NK-92 treated with Interleukin-12 subunit alpha and Interleukin-12 subunit beta, amount 100 ng/mL, for 24 hours (cell line): ENCODE data around the gene DCLK2.

Experiments used
- DNase-seq: peaks from one replicate; lab custom pipeline; 2025; lab: John Stamatoyannopoulos, UW

Gene DCLK2

GRCh38 chr4:150211016-150211415, 132.8 kb downstream of the DCLK2 start:
- DNase-seq, result peak; percentile 0

- no peak for DNase-seq
Measured at GRCh38 chr4:150211799-150212445, 133.7 kb downstream of the DCLK2 start.

- no peak for DNase-seq
Measured at GRCh38 chr4:150212485-150212884, 134.2 kb downstream of the DCLK2 start.

- no peak for DNase-seq
Measured at GRCh38 chr4:150212927-150213326, 134.7 kb downstream of the DCLK2 start.

GRCh38 chr4:150215601-150216000, 137.4 kb downstream of the DCLK2 start:
- DNase-seq, result no peak

- no peak for DNase-seq
Measured at GRCh38 chr4:150216726-150217125, 138.5 kb downstream of the DCLK2 start.

- no peak for DNase-seq
Measured at GRCh38 chr4:150217192-150217591, 138.9 kb downstream of the DCLK2 start.

- no peak for DNase-seq
Measured at GRCh38 chr4:150217808-150218207, 139.6 kb downstream of the DCLK2 start.

GRCh38 chr4:150218447-150218846, 140.2 kb downstream of the DCLK2 start:
- DNase-seq, result no peak

GRCh38 chr4:150219841-150220240, 141.6 kb downstream of the DCLK2 start:
- DNase-seq, result no peak

GRCh38 chr4:150224896-150225591, 146.8 kb downstream of the DCLK2 start:
- DNase-seq, result no peak

GRCh38 chr4:150229520-150229919, 151.3 kb downstream of the DCLK2 start:
- DNase-seq, result no peak

- DNase-seq, result no peak
Measured at GRCh38 chr4:150230561-150230960, 152.3 kb downstream of the DCLK2 start.

GRCh38 chr4:150231107-150231770, 153.0 kb downstream of the DCLK2 start:
- DNase-seq, result no peak

GRCh38 chr4:150232029-150232428, 153.8 kb downstream of the DCLK2 start:
- no peak for DNase-seq

- DNase-seq, result no peak
Measured at GRCh38 chr4:150234246-150234645, 156.0 kb downstream of the DCLK2 start.

- DNase-seq, result no peak
Measured at GRCh38 chr4:150235317-150235716, 157.1 kb downstream of the DCLK2 start.

GRCh38 chr4:150235808-150236271, 157.6 kb downstream of the DCLK2 start:
- no peak for DNase-seq

GRCh38 chr4:150236626-150237025, 158.4 kb downstream of the DCLK2 start:
- DNase-seq, result no peak

GRCh38 chr4:150237110-150237872, 159.0 kb downstream of the DCLK2 start:
- no peak for DNase-seq

GRCh38 chr4:150238591-150238990, 160.3 kb downstream of the DCLK2 start:
- no peak for DNase-seq

- no peak for DNase-seq
Measured at GRCh38 chr4:150240011-150240410, 161.8 kb downstream of the DCLK2 start.
